Endothelial cell of umbilical vein (primary cell): ENCODE data around the gene MYCBP2. TPM values are rescaled to one million over a fixed set of nuclear protein-coding genes. Genes with fewer than 3 reads are reported as not detected.

Experiments
- BruUV-seq: library from RNA; stranded (reverse); fragments of 400-500 nt; replicated peaks from 2 replicates; lab custom pipeline; 2021; lab: Mats Ljungman, UMichigan
- CTCF ChIA-PET: fragments of 300-600, 350-600 bp; sonication (Branson Sonifier 250); formaldehyde crosslinking; loops from one replicate; lab custom pipeline; 2021; ENCODE audit warnings: antibody characterized with exemption, inconsistent platforms; lab: Charles Lee
- POLR2A ChIA-PET: fragments of 300-600, 350-600 bp; sonication (Branson Sonifier 250); formaldehyde crosslinking; loops from one replicate; lab custom pipeline; 2021; ENCODE audit warnings: antibody characterized with exemption, inconsistent platforms; lab: Charles Lee
- DNase-seq: peaks from one replicate; pipeline ENCODE4 v3.0.0-alpha.2; 2011; ENCODE audit warnings: low read depth, low spot score
- FAIRE-seq: peaks from 2 replicates; lab custom pipeline; 2011; peaks lifted over from hg19 to GRCh38; lab: Jason Lieb, UNC
- H2AFZ ChIP-seq: 2 replicates; pipeline ENCODE4 v1.6.0; 2012; ENCODE audit warnings: low read depth, low read length, control low read depth, inconsistent platforms
- H3K27ac ChIP-seq: 2 replicates; pipeline ENCODE4 v1.5.1; 2011; ENCODE audit warnings: low read depth, mild to moderate bottlenecking, control low read depth, low read length, moderate library complexity; ENCODE audit not compliant: insufficient read depth
- H3K27me3 ChIP-seq, 2 experiments: 2 replicates each; pipeline versions ENCODE4 v1.6.0 to v1.6.1; 2011; ENCODE audit warnings: low read length in 2 of 2, mixed read lengths in 1 of 2; ENCODE audit not compliant: control insufficient read depth in 2 of 2, insufficient read depth in 2 of 2
- H3K36me3 ChIP-seq, 2 experiments: 2 replicates in 1 of 2; 3 replicates in 1 of 2; pipeline ENCODE4 v1.5.1; 2011; ENCODE audit warnings: low read length in 2 of 2, mild to moderate bottlenecking in 1 of 2, moderate library complexity in 1 of 2; ENCODE audit not compliant: control insufficient read depth in 2 of 2, insufficient read depth in 2 of 2; ENCODE audit errors: extremely low read depth in 1 of 2
- H3K4me1 ChIP-seq: 3 replicates; pipeline ENCODE4 v1.5.1; 2011; ENCODE audit warnings: mild to moderate bottlenecking, low read length; ENCODE audit not compliant: control insufficient read depth, insufficient read depth; ENCODE audit errors: extremely low read depth
- H3K4me2 ChIP-seq: 2 replicates; pipeline ENCODE4 v1.6.1; 2011; ENCODE audit warnings: low read length, control low read depth, mixed read lengths; ENCODE audit not compliant: insufficient read depth
- H3K4me3 ChIP-seq, 3 experiments: fragments of 200-600 bp in 1 of 3; sonication (generic), shearing (Covaris generic) in 1 of 3; replicated peaks in 1 of 3; 2 replicates each; pipeline ENCODE4 v1.5.1; 2011 to 2016; ENCODE audit warnings: control low read depth in 3 of 3, low read length in 3 of 3, mild to moderate bottlenecking in 2 of 3, inconsistent platforms in 1 of 3, low read depth in 1 of 3, moderate library complexity in 1 of 3; ENCODE audit not compliant: insufficient read depth in 1 of 3
- H3K79me2 ChIP-seq: 2 replicates; pipeline ENCODE4 v1.6.0; 2012; ENCODE audit warnings: low read length, inconsistent platforms; ENCODE audit not compliant: control insufficient read depth, insufficient read depth
- H3K9ac ChIP-seq: replicated peaks from 2 replicates; pipeline ENCODE3; 2011; ENCODE audit warnings: low read length, control low read depth; ENCODE audit not compliant: insufficient read depth; ENCODE audit errors: extremely low read depth
- H3K9me1 ChIP-seq: replicated peaks from 3 replicates; pipeline ENCODE4 v1.6.0; 2011; ENCODE audit warnings: mild to moderate bottlenecking, low read length; ENCODE audit not compliant: control insufficient read depth, insufficient read depth; ENCODE audit errors: extremely low read depth
- H3K9me3 ChIP-seq: replicated peaks from 2 replicates; pipeline ENCODE4 v1.5.1; 2012; ENCODE audit warnings: low read length, inconsistent platforms; ENCODE audit not compliant: control insufficient read depth, insufficient read depth
- H4K20me1 ChIP-seq: replicated peaks from 2 replicates; pipeline ENCODE3; 2011; ENCODE audit warnings: mild to moderate bottlenecking, low read length; ENCODE audit not compliant: control insufficient read depth, insufficient read depth; ENCODE audit errors: extremely low read depth
- CTCF ChIP-seq, 2 donors: IDR thresholded peaks; 1 replicate in 1 of 2; 2 replicates in 1 of 2; pipeline ENCODE4 v1.5.1; 2011; ENCODE audit warnings: low read length in 2 of 2, mild to moderate bottlenecking in 2 of 2, moderate library complexity in 2 of 2, control low read depth in 1 of 2, inconsistent platforms in 1 of 2, low read depth in 1 of 2; ENCODE audit not compliant: insufficient read depth in 1 of 2; ENCODE audit errors: extremely low read depth in 1 of 2
- EZH2 ChIP-seq: IDR thresholded peaks from 2 replicates; pipeline ENCODE4 v1.6.1; 2012; ENCODE audit warnings: borderline replicate concordance, low read depth, mild to moderate bottlenecking, moderate library complexity, low read length, inconsistent platforms; ENCODE audit not compliant: severe bottlenecking
- FOS ChIP-seq: IDR thresholded peaks from 2 replicates; pipeline ENCODE4 v1.6.1; 2011; ENCODE audit warnings: mild to moderate bottlenecking, low read length, moderate library complexity, borderline replicate concordance; ENCODE audit not compliant: insufficient read depth
- GATA2 ChIP-seq: IDR thresholded peaks from 2 replicates; pipeline ENCODE4 v1.7.0; 2011; ENCODE audit warnings: low read depth, mild to moderate bottlenecking, moderate library complexity, mixed read lengths, low read length; ENCODE audit not compliant: insufficient read length, insufficient read depth
- JUN ChIP-seq: IDR thresholded peaks from 2 replicates; pipeline ENCODE4 v1.6.1; 2011; ENCODE audit warnings: borderline replicate concordance, low read depth; ENCODE audit not compliant: insufficient read length, insufficient read depth
- MAX ChIP-seq: IDR thresholded peaks from 2 replicates; pipeline ENCODE4 v1.6.1; 2011; ENCODE audit not compliant: insufficient read depth, insufficient read length
- MYC ChIP-seq: IDR thresholded peaks from one replicate; pipeline ENCODE4 v1.6.1; 2011; ENCODE audit warnings: mild to moderate bottlenecking, low read depth, low read length
- POLR2A ChIP-seq: IDR thresholded peaks from 2 replicates; pipeline ENCODE4 v1.6.1; 2012; ENCODE audit warnings: low read depth, mild to moderate bottlenecking, control low read depth, low read length
- POLR2AphosphoS5 ChIP-seq: IDR thresholded peaks from 2 replicates; pipeline ENCODE4 v1.6.1; 2012; ENCODE audit warnings: low read depth, mild to moderate bottlenecking, control low read depth, low read length, moderate library complexity; ENCODE audit not compliant: insufficient read depth
- dilution Hi-C: fragments of 300-500 bp; cut with MboI; formaldehyde crosslinking; loops from one replicate; pipeline ENCODE4 v1.15.0; 2019; ENCODE audit warnings: low sequenced_read_pairs; ENCODE audit not compliant: extremely low pct_ligation_motif_present
- intact Hi-C: fragments of 100-400 bp; cut with micrococcal nuclease; formaldehyde crosslinking; loops from one replicate; pipeline ENCODE4 v1.10.0; 2022
- polyA plus RNA-seq, 4 experiments: library from polyadenylated mRNA; depleted of rRNA in 3 of 4; stranded (reverse) in 3 of 4; unstranded in 1 of 4; fragments of >200 nt; gene quantifications; 2 replicates each; pipeline versions ENCODE4 v1.2.1 to v1.2.3, GENCODE V29; 2011 to 2012; ENCODE audit warnings: missing spikeins in 1 of 4
- total RNA-seq: library from RNA; stranded (reverse); gene quantifications from 2 replicates; pipeline ENCODE4 v1.2.3, GENCODE V29; 2021

The MYCBP2 gene
- total and polyA plus RNA-seq, 2 donors (not counting 3 experiments of a cell fraction or from before 2014, with no cell fraction given) = 30.5 to 89.8 TPM

- Histone ChIP-seq H3K9ac (no peak overlapping the region), H4K20me1 (no peaks in the 10 kb centered on the region), H3K4me2 (no peak overlapping the region), H3K9me1 (no peaks in the 10 kb centered on the region), H3K4me3 (no peak overlapping the region), H2AFZ (no peak overlapping the region), H3K27me3 (no peaks in the 10 kb centered on the region), H3K9me3 (no peaks in the 10 kb centered on the region), H3K36me3 (peaks cover 8 to 12% of the 10 kb centered on the region in 2 experiments), H3K4me1 (no peaks in the 10 kb centered on the region), H3K27ac (no peak overlapping the region), H3K79me2 (no peaks in the 10 kb centered on the region)
- intact Hi-C loops = no loop called here
- FAIRE-seq (no peak), DNase-seq (no peak)
- ChIA-PET POLR2A (no interaction called here), CTCF (no interaction called here)
- dilution Hi-C loops = no loop called here
- no peak for TF ChIP-seq JUN
- no peak for TF ChIP-seq POLR2A
- TF ChIP-seq GATA2 = no peak
- no peak for TF ChIP-seq MYC
- no peak for TF ChIP-seq MAX
- TF ChIP-seq FOS = no peak
- no peak for TF ChIP-seq EZH2
- no peak for TF ChIP-seq POLR2AphosphoS5
- TF ChIP-seq CTCF (IDR thresholded peaks at IDR 0.05; ENCODE audit: extremely low read depth in 1 of 2, insufficient read depth in 1 of 2, low read depth in 1 of 2, low read length in 2 of 2) = no peak
- no TSS peak for BruUV-seq
These were observed 233.2 kb downstream of the MYCBP2 start for GRCh38 chr13:77093735-77094134.
